Erythroblast (primary cell): ENCODE data around the gene SLC44A1.

Experiments
- GATA1 ChIP-seq: IDR thresholded peaks from 2 replicates; pipeline ENCODE4 v1.6.1; 2011; ENCODE audit warnings: low read depth, mild to moderate bottlenecking, control low read depth, low read length, moderate library complexity
- POLR2A ChIP-seq: IDR thresholded peaks from 2 replicates; pipeline ENCODE4 v1.6.1; 2011; ENCODE audit warnings: mild to moderate bottlenecking, low read length

GRCh38 chr9:105233873-105234272 is 10.6 kb upstream of the SLC44A1 start:
- TF ChIP-seq POLR2A (no peak), GATA1 (no peak)
